Activated T-cell treated with anti-CD3 and anti-CD28 coated beads, Interleukin-2, amount 50 U/mL, for 24 hours (primary cell): ENCODE data around the gene PGAP1.

Experiments used
- DNase-seq: peaks from one replicate; pipeline ENCODE4 v3.0.0-alpha.2; 2020
- H3K27ac Mint-ChIP-seq: 2 replicates; pipeline ENCODE4 v1.8.0; 2020; ENCODE audit warnings: mild to moderate bottlenecking, mixed read lengths
- H3K27me3 Mint-ChIP-seq: 2 replicates; pipeline ENCODE4 v1.8.0; 2020; ENCODE audit warnings: mixed read lengths
- H3K36me3 Mint-ChIP-seq: 2 replicates; pipeline ENCODE4 v1.8.0; 2020; ENCODE audit warnings: low read depth, mixed read lengths
- H3K4me1 Mint-ChIP-seq: 2 replicates; pipeline ENCODE4 v1.8.0; 2020; ENCODE audit warnings: low read depth, mixed read lengths
- H3K4me3 Mint-ChIP-seq: 2 replicates; pipeline ENCODE4 v1.8.0; 2020; ENCODE audit warnings: mild to moderate bottlenecking, moderate library complexity, mixed read lengths
- H3K9me3 Mint-ChIP-seq: 2 replicates; pipeline ENCODE4 v1.8.0; 2020; ENCODE audit warnings: mixed read lengths

The PGAP1 gene

GRCh38 chr2:196959734-196960338 is 33.3 kb upstream of the PGAP1 start:
- Mint-ChIP-seq H3K27ac (no peak overlapping the region), H3K9me3 (peaks cover 3% of the 10 kb centered on the region), H3K36me3 (no peaks in the 10 kb centered on the region), H3K4me3 (no peak overlapping the region), H3K4me1 (peaks cover 30% of the 10 kb centered on the region), H3K27me3 (no peaks in the 10 kb centered on the region)
- DNase-seq = no peak

- H3K36me3 Mint-ChIP-seq = no peaks in the 10 kb centered on the region
- H3K9me3 Mint-ChIP-seq = peaks cover 3% of the 10 kb centered on the region
- H3K27ac Mint-ChIP-seq = no peak overlapping the region
- peaks cover 30% of the 10 kb centered on the region for H3K4me1 Mint-ChIP-seq
- no peak for DNase-seq
- H3K4me3 Mint-ChIP-seq = no peak overlapping the region
- no peaks in the 10 kb centered on the region for H3K27me3 Mint-ChIP-seq
Measured at GRCh38 chr2:196959281-196959680, 32.8 kb upstream of the PGAP1 start.

- Mint-ChIP-seq H3K4me1 (peaks cover 24% of the 10 kb centered on the region), H3K27ac (no peak overlapping the region), H3K27me3 (no peaks in the 10 kb centered on the region), H3K36me3 (no peaks in the 10 kb centered on the region), H3K4me3 (no peak overlapping the region), H3K9me3 (peaks cover 3% of the 10 kb centered on the region)
- DNase-seq = no peak
Measured at GRCh38 chr2:196957881-196958525, 31.5 kb upstream of the PGAP1 start.

GRCh38 chr2:196957442-196957841 is 30.9 kb upstream of the PGAP1 start:
- H3K4me1 Mint-ChIP-seq = peaks cover 19% of the 10 kb centered on the region
- H3K4me3 Mint-ChIP-seq = no peak overlapping the region
- no peak for DNase-seq
- no peaks in the 10 kb centered on the region for H3K36me3 Mint-ChIP-seq
- H3K27me3 Mint-ChIP-seq = no peaks in the 10 kb centered on the region
- H3K9me3 Mint-ChIP-seq = peaks cover 1% of the 10 kb centered on the region
- H3K27ac Mint-ChIP-seq = no peak overlapping the region

- Mint-ChIP-seq H3K36me3 (no peaks in the 10 kb centered on the region), H3K4me1 (peaks cover 6% of the 10 kb centered on the region), H3K4me3 (no peak overlapping the region), H3K27me3 (no peaks in the 10 kb centered on the region), H3K9me3 (no peaks in the 10 kb centered on the region), H3K27ac (no peak overlapping the region)
- DNase-seq = no peak
Measured at GRCh38 chr2:196956069-196956468, 29.6 kb upstream of the PGAP1 start.

GRCh38 chr2:196955036-196955435 is 28.5 kb upstream of the PGAP1 start:
- Mint-ChIP-seq H3K9me3 (no peaks in the 10 kb centered on the region), H3K27ac (no peak overlapping the region), H3K4me1 (peaks cover 4% of the 10 kb centered on the region), H3K36me3 (no peaks in the 10 kb centered on the region), H3K27me3 (no peaks in the 10 kb centered on the region), H3K4me3 (no peak overlapping the region)
- no peak for DNase-seq

GRCh38 chr2:196954001-196954400 is 27.5 kb upstream of the PGAP1 start:
- Mint-ChIP-seq H3K4me3 (no peak overlapping the region), H3K9me3 (no peaks in the 10 kb centered on the region)
- no peak for DNase-seq

GRCh38 chr2:196952936-196953335 is 26.4 kb upstream of the PGAP1 start:
- no peak for DNase-seq
- Mint-ChIP-seq H3K4me1 (no peaks in the 10 kb centered on the region), H3K36me3 (no peaks in the 10 kb centered on the region), H3K9me3 (no peaks in the 10 kb centered on the region), H3K4me3 (no peak overlapping the region), H3K27me3 (no peaks in the 10 kb centered on the region), H3K27ac (no peak overlapping the region)

More at GRCh38 chr2:196954001-196954400, 27.5 kb upstream of the PGAP1 start:
- Mint-ChIP-seq H3K36me3 (no peaks in the 10 kb centered on the region), H3K4me1 (peaks cover 4% of the 10 kb centered on the region), H3K27ac (no peak overlapping the region), H3K27me3 (no peaks in the 10 kb centered on the region)

- Mint-ChIP-seq H3K27me3 (no peaks in the 10 kb centered on the region), H3K4me1 (no peaks in the 10 kb centered on the region), H3K36me3 (no peaks in the 10 kb centered on the region), H3K9me3 (no peaks in the 10 kb centered on the region), H3K4me3 (no peak overlapping the region), H3K27ac (no peak overlapping the region)
- no peak for DNase-seq
Measured at GRCh38 chr2:196951973-196952372, 25.5 kb upstream of the PGAP1 start.

- H3K4me1 Mint-ChIP-seq = no peaks in the 10 kb centered on the region
- no peak for DNase-seq
- no peaks in the 10 kb centered on the region for H3K27me3 Mint-ChIP-seq
- no peaks in the 10 kb centered on the region for H3K9me3 Mint-ChIP-seq
- H3K36me3 Mint-ChIP-seq = no peaks in the 10 kb centered on the region
- no peak overlapping the region for H3K4me3 Mint-ChIP-seq
- no peak overlapping the region for H3K27ac Mint-ChIP-seq
Measured at GRCh38 chr2:196949116-196949515, 22.6 kb upstream of the PGAP1 start.

GRCh38 chr2:196944570-196944969 is 18.1 kb upstream of the PGAP1 start:
- DNase-seq = no peak
- H3K4me1 Mint-ChIP-seq = no peaks in the 10 kb centered on the region
- H3K27me3 Mint-ChIP-seq = peaks cover 4% of the 10 kb centered on the region
- no peak overlapping the region for H3K4me3 Mint-ChIP-seq
- H3K9me3 Mint-ChIP-seq = no peaks in the 10 kb centered on the region
- no peaks in the 10 kb centered on the region for H3K36me3 Mint-ChIP-seq
- H3K27ac Mint-ChIP-seq = no peak overlapping the region

- Mint-ChIP-seq H3K27ac (no peak overlapping the region), H3K4me3 (no peak overlapping the region), H3K27me3 (peaks cover 4% of the 10 kb centered on the region), H3K36me3 (no peaks in the 10 kb centered on the region), H3K9me3 (no peaks in the 10 kb centered on the region), H3K4me1 (no peaks in the 10 kb centered on the region)
- DNase-seq = no peak
Measured at GRCh38 chr2:196941398-196942078, 15.0 kb upstream of the PGAP1 start.

- DNase-seq = no peak
- Mint-ChIP-seq H3K36me3 (no peaks in the 10 kb centered on the region), H3K4me3 (no peak overlapping the region), H3K27ac (no peak overlapping the region), H3K27me3 (peaks cover 4% of the 10 kb centered on the region), H3K9me3 (no peaks in the 10 kb centered on the region), H3K4me1 (peaks cover 3% of the 10 kb centered on the region)
Measured at GRCh38 chr2:196939371-196939770, 12.9 kb upstream of the PGAP1 start.

GRCh38 chr2:196935432-196935831 is 8.9 kb upstream of the PGAP1 start:
- Mint-ChIP-seq H3K4me1 (peaks cover 3% of the 10 kb centered on the region), H3K4me3 (no peak overlapping the region), H3K27me3 (no peaks in the 10 kb centered on the region), H3K9me3 (no peaks in the 10 kb centered on the region), H3K36me3 (no peaks in the 10 kb centered on the region), H3K27ac (no peak overlapping the region)
- no peak for DNase-seq

GRCh38 chr2:196934672-196935071 is 8.2 kb upstream of the PGAP1 start:
- Mint-ChIP-seq H3K4me1 (peaks cover 3% of the 10 kb centered on the region), H3K36me3 (no peaks in the 10 kb centered on the region), H3K27me3 (no peaks in the 10 kb centered on the region), H3K4me3 (no peak overlapping the region), H3K9me3 (no peaks in the 10 kb centered on the region), H3K27ac (no peak overlapping the region)
- no peak for DNase-seq
